Fibroblast of lung (primary cell): ENCODE measurements around the gene CNTROB.

Source experiments
- EZH2 ChIP-seq: IDR thresholded peaks from 2 replicates; pipeline ENCODE4 v1.5.1; 2012; ENCODE audit warnings: low read length, control low read depth, mild to moderate bottlenecking; ENCODE audit errors: missing control alignments
- TF ChIP-seq, protein P1 (sequence below), 2 donors: IDR thresholded peaks in 1 of 2; conservative IDR thresholded peaks in 1 of 2; 1 replicate in 1 of 2; 2 replicates in 1 of 2; pipeline ENCODE4 v1.5.1; 2011 to 2012; ENCODE audit warnings: low read length in 2 of 2, control low read depth in 1 of 2, inconsistent platforms in 1 of 2, low read depth in 1 of 2, mild to moderate bottlenecking in 1 of 2

DNA sequence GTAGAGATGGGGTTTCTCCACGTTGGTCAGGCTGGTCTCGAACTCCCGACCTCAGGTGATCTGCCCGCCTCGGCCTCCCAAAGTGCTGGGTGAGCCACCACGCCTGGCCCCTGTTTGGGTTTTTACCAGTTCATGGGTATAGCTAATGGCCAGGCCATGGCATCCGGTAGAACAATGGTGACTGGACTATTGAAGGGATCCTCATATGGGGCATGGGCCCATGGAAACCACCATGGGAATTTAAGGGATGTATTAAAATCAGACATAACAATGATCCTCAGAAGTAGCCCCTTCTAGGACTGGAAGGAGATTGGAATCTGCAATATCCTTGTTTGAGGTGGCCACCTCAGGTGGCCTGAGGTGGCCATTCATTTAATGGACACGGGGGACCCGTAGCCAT is 52.9 kb downstream of the CNTROB start:
- TF ChIP-seq EZH2, result no peak
- TF ChIP-seq, protein P1, sequence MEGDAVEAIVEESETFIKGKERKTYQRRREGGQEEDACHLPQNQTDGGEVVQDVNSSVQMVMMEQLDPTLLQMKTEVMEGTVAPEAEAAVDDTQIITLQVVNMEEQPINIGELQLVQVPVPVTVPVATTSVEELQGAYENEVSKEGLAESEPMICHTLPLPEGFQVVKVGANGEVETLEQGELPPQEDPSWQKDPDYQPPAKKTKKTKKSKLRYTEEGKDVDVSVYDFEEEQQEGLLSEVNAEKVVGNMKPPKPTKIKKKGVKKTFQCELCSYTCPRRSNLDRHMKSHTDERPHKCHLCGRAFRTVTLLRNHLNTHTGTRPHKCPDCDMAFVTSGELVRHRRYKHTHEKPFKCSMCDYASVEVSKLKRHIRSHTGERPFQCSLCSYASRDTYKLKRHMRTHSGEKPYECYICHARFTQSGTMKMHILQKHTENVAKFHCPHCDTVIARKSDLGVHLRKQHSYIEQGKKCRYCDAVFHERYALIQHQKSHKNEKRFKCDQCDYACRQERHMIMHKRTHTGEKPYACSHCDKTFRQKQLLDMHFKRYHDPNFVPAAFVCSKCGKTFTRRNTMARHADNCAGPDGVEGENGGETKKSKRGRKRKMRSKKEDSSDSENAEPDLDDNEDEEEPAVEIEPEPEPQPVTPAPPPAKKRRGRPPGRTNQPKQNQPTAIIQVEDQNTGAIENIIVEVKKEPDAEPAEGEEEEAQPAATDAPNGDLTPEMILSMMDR (conservative IDR thresholded peaks at IDR 0.05 in 1 of 2, IDR thresholded peaks at IDR 0.05 in 1 of 2; ENCODE audit: low read depth in 1 of 2, low read length in 2 of 2), result no peak
